Fibroblast of lung (primary cell): ENCODE results near the gene ARHGEF16.

Experiments used
- EZH2 ChIP-seq: IDR thresholded peaks from 2 replicates; pipeline ENCODE4 v1.5.1; 2012; ENCODE audit warnings: low read length, control low read depth, mild to moderate bottlenecking; ENCODE audit errors: missing control alignments
- TF ChIP-seq, protein P1 (sequence below), 2 donors: IDR thresholded peaks in 1 of 2; conservative IDR thresholded peaks in 1 of 2; 1 replicate in 1 of 2; 2 replicates in 1 of 2; pipeline ENCODE4 v1.5.1; 2011 to 2012; ENCODE audit warnings: low read length in 2 of 2, control low read depth in 1 of 2, inconsistent platforms in 1 of 2, low read depth in 1 of 2, mild to moderate bottlenecking in 1 of 2

GRCh38 chr1:3498246-3498930, 43.9 kb downstream of the ARHGEF16 start:
- TF ChIP-seq, protein P1, sequence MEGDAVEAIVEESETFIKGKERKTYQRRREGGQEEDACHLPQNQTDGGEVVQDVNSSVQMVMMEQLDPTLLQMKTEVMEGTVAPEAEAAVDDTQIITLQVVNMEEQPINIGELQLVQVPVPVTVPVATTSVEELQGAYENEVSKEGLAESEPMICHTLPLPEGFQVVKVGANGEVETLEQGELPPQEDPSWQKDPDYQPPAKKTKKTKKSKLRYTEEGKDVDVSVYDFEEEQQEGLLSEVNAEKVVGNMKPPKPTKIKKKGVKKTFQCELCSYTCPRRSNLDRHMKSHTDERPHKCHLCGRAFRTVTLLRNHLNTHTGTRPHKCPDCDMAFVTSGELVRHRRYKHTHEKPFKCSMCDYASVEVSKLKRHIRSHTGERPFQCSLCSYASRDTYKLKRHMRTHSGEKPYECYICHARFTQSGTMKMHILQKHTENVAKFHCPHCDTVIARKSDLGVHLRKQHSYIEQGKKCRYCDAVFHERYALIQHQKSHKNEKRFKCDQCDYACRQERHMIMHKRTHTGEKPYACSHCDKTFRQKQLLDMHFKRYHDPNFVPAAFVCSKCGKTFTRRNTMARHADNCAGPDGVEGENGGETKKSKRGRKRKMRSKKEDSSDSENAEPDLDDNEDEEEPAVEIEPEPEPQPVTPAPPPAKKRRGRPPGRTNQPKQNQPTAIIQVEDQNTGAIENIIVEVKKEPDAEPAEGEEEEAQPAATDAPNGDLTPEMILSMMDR (conservative IDR thresholded peaks at IDR 0.05 in 1 of 2, IDR thresholded peaks at IDR 0.05 in 1 of 2; ENCODE audit: low read depth in 1 of 2, low read length in 2 of 2), result no peak
- TF ChIP-seq EZH2, result no peak
